ENCODE data around the gene TPO.
"Not testable (repeated sequence)": the region's sequence is repeated elsewhere in the genome, so short reads cannot be mapped to it uniquely, and the experiment has no call there.

Gene TPO

DNA sequence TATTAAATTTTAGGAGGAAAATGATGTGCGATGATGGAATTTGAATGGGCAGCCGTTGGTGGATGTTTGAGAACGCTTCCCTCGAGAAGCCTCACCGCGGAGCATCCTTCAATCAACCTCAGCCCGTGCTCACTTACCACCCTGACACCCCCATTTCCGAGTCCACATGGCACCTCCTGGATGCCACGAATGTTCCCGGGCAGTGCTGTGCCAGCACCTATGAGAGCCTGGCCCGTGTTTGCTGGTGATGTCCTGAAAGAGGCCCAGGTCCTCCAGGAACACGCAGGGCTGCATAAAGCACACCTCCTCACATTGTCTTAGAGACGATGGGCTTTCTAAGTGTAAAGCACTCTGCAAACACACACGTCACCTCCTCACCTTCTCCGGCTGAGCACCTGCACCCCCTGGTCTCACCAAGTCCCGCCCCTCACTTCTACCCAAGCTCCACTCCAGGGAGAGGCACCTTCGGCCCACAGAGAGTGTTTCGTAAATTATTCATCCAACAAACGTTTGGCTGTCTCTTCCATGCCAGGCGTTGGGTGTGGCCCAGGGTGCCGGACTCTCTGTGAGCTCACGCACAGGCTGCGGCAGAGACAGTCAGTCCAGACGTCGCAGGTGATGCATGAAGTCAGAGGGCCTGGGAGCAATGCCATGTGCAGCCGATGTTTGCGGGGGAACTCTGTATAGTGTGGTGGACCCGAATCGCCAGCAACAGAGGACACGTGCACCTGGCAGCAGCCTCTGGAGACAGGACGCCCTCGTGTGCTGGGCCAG lies 150.0 kb downstream of the TPO start:
- DNase-seq, result no peak

DNA sequence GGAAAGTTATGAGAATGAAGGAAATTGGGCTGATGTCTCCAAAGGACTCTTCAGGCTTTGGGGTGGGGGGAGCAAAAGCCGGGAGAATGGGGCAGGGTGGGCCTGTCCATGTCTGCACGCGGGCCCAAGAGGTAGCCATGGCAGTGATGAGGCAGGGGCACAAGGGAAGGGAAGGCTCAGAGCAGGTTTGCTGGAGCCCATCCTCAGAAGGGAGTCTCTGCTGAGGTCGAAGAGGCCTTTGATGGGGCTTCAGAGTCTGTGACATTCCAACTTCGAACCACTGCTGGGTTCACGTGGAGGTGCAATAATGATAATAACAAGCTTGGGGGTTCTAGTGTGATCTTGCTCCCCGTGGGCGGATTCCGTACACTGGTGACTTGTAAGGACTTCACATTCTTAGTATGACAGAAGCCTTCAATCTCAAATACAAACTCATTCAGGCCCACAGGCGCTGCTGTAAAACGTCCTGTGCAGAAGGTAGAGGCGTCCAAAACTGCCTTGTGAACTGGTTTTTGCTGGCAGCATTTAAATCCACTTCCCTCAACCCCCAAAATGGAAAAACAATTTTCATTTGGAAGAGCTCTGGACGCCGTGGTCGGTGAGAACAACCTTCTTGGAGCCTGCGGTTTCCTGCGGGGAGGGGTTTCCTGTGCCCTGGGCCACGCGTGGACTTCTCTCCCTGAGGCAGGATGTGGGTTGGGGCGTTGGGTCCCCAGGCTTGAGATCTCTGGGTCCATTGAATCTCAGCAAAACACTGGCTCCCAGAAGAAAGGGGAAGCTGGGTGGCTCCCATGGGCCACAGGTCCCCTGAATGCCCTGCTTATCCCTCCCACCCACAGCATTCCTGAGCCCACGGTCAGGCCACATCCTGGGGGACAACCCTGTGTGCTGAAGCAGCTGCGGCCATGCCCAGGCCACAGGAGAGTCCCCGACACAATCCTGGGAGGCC lies 151.0 kb downstream of the TPO start:
- no peak for DNase-seq

DNA sequence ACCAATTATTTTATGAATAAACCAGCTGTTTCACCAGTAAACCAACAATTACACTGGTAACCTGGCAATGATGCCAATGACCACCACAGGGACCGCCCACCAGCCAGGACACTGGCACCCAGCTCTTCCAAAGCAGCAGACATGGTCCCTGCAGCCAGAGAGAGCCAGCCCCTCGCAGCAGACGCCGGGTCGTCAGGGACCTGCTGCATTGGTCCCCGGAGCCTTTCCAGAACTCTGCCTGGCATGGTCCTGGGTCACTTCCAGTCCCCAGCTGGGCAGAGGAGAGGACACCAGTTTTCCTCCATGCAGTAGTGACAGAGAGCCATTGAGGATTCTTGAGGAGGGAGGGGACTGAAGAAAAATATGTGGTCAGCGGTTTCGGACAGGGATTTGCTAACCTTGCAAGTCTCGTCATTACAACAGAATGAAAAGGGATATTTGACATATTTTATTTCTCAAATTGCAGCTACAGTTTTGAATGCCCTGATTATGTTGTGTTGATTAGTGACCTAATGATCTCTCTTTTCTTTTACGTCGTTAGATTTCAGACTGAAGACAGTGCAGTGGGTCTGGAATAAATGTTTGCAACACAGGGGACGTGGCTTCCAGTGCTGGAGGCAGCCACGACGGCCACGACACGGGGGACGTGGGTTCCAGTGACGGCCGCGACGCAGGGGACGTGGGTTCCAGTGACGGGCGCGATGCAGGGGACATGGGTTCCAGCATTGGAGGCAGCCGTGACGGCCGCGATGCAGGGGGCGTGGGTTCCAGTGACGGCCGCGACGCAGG lies 154.5 kb downstream of the TPO start:
- DNase-seq, result no peak

DNA sequence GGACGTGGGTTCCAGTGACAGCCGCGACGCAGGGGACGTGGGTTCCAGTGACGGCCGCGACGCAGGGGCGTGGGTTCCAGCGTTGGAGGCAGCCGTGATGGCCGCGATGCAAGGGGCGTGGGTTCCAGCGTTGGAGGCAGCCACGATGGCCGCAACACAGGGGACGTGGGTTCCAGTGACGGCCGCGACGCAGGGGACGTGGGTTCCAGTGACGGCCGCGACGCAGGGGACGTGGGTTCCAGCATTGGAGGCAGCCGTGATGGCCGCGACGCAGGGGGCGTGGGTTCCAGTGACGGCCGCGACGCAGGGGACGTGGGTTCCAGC lies 155.0 kb downstream of the TPO start:
- not testable (repeated sequence) for DNase-seq

DNA sequence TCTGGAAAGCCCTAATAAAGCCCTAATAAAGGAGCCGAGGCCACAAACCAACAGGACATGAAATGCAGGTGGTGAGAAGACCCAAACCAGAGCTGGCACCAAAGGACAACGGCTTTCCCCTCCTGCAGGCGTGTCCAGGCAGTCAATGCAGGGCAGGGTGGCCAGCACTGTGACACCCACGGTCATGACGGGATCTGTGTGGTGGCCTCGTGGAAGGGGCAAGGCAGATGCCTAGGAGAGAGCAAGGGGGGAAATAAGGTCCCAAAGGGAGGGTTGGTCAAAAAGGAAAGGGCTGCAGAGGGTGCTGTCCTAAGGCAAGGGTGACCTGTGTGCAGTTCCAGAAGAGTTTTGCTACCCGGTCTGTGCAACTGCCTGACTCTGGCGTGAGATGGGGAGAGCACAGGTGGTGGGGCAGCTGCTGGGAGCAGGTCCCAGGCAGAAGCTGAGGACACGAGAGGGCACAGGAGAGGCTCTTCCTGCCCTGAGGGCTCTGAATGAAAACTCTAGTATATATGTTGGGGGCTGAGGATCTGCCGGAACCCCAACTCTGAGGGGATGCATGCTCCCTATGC lies 156.7 kb downstream of the TPO start:
- no peak for DNase-seq

DNA sequence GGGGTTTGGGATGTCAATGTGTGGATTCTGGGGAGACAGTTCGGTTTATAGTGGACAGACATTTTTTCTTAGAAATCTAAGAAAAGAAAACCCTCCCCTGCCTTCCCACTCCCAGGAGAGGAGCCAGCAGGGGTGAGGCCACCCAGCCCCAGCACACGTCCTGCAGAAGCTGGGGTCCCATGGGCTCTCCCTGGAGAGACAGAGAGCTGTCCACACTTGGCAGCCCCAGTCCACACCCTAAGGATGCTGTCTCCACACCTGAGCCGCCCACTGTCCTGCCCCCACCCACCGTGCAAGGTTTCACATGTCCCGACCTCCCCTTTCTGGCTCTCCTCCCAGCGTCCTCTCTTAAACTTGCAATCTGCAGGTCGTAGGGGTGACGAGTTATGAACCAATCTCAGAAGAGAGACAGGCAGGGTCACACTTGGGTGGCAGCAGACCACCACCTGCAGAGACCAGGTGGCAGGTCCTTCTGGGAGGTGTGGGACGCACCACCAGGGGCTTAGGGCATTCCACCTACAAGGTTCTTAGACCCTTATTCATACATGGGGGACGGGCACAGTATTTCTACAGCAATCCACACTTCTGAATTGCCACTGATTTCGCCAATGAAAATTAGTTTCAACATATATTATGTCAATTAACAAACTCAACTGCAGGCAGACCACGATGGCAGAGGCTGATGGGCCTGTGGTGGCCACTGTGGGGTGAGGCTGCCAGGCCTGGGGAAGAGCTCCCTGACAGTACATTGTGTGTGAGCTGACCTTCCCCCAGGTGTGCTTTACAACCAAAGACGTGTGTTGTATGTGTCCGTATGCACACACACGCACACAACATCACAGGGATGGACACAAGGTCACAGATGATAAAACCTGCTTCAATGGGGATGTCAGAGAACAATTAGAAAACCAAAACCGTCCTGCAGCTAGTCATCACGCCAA lies 158.5 kb downstream of the TPO start:
- no peak for DNase-seq

DNA sequence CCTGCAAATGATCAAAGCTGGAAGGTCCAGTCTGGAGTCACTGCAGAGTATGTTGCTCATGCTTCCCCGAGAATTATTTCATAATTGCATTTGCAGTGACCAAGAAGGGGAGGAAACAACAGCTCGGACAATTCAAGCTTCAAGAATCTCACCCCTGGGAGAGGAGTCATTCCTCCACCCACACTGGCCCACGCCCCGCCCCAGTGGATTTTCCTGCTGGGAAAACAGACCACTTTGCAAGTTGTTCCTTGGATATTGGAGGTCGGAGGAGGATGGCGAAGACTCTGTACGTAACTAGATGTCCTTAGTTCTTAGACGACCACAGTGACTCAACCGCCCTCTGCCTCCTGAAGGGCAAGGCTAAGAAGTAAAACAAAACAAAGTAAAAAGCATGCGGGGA lies 159.4 kb downstream of the TPO start:
- DNase-seq, result no peak

DNA sequence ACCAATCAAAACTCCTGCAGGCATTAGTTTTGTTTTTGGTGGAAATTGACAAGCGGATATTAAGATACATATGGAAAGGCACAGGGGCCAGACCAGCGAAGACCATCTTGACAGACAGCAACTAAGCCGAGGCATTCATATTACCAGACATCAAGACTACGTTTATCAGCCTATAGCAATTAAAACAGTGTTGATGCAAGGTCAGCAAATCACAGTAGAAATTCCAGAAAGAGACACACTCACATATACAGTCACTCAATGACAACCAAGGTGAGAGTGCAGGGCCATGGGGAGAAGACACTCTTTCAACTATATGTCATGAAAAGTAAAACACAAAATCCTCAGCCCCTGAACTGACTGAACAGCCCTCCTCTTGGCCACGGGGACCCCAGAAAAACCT lies 164.6 kb downstream of the TPO start:
- no peak for DNase-seq

DNA sequence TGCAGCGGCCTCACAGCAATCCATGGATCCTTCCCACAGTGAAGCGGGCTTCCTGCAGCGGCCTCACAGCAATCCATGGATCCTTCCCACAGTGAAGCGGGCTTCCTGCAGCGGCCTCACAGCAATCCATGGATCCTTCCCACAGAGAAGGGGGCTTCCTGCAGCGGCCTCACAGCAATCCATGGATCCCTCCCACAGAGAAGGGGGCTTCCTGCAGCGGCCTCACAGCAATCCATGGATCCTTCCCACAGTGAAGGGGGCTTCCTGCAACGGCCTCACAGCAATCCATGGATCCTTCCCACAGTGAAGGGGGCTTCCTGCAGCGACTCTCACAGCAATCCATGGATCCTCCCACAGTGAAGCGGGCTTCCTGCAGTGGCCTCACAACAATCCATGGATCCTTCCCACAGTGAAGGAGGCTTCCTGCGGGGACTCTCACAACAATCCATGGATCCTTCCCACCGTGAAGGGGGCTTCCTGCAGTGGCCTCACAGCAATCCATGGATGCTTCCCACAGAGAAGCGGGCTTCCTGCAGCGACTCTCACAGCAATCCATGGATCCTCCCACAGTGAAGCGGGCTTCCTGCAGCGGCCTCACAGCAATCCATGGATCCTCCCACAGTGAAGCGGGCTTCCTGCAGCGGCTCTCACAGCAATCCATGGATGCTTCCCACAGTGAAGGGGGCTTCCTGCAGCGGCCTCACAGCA lies 168.1 kb downstream of the TPO start:
- DNase-seq, result not testable (repeated sequence)

DNA sequence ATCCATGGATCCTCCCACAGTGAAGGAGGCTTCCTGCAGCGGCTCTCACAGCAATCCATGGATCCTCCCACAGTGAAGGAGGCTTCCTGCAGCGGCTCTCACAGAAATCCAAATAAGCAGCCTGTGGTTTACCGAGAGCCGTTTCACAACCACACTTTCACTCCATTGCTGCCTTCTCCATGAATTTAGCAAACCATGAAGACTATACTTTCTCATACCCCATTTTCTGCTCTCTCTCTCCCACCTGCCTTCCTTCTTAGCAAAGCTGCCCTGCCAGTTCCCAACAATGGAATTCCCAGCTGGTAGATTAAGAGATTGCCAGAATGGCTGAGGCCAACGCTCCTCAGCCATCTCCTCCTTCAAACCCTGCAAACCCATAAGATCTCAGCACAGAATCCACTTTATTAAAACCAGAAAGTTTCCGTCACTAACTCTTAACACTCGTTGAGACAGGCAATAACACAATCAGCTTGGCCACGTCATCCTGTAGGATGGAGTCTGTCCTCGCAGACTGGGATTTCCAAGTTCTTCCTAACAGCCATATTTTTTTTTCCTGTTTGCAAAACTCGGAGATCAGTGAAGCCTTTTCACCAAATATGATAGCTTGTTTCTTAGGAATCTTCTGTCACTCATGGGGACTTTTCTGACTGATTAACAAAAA lies 168.8 kb downstream of the TPO start:
- no peak for DNase-seq

DNA sequence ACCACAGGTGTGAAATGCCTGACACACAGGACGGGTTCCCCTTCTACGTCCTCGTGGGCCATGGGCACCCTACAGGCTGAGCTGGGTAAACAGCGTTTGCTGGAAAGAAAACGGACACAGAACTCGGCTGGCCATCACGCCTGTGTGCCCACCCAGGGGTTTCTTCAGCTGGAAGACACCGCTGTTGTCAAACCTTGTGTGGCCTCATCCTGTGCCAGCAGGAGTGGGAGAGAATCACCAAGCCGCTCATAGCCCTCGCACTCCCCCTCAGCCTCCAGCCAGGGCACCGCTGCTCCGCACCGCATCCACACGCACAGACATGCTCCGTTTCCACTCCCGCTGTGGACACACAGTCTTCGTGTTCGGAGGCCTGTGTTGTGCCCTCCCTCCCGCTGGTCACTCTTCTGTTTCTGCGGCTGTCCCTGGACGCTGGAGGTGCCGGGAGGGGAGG lies 169.7 kb downstream of the TPO start:
- DNase-seq, result no peak

DNA sequence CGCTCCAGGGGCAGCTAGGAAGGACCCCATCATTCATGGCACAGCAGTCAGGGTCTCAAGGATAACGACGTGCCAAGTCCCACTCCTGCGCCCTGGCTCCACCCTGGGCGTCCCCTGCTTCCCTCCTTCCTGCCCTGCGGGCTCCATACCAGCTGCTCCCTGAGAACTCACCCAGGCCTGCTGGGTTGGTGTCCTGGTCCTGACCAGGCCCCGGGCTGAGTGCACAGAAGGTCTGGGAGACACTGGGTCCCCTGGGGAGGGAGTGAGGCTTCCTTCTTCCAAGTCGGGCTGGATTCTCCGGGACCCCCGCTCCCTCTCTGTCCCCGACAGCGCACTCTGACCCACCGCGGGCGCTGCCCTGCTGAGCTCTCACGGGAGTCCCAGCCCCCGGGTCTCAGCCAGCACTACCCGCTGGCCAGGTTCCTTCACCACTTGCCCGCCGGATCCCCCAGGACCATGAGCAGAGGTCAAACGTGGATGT lies 170.8 kb downstream of the TPO start:
- DNase-seq, result no peak

DNA sequence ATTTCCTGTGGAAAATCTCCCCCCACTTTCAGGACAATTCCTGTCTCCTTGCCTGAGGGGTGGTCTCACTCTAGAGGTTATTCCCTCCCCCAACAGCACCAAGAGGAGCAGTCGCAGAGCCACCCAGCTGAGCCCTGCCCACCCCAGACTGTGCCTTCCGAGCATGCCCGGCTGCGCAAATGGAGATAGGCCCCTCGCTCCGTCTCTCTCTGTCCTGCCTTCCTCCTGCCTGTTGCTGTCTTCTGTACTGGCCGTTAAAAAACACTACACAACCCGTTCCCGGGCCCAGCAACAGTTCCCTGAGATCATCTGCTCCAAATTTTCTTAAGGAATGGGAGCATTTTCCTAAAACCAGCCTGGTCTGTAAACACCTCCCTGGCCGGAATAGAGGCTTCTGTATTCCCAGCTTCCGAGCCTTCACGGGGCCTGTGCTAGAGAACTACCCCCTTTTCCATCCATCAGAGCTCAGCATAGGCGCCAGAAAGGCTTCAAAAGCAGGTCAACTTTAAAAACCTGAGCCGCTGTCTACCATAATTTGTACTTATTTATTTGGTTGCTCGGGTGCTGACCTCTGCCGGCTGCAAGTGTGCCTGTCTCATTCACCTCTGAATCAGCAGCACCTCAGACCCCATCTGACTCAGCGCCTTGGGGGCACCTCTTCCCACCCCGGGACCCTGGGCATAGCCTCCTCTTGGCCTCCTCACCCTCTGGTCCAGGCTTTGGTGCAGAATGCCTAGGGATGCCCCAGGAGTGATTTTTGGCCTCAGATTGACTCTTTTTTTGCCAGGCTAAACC lies 171.6 kb downstream of the TPO start:
- DNase-seq, result no peak

DNA sequence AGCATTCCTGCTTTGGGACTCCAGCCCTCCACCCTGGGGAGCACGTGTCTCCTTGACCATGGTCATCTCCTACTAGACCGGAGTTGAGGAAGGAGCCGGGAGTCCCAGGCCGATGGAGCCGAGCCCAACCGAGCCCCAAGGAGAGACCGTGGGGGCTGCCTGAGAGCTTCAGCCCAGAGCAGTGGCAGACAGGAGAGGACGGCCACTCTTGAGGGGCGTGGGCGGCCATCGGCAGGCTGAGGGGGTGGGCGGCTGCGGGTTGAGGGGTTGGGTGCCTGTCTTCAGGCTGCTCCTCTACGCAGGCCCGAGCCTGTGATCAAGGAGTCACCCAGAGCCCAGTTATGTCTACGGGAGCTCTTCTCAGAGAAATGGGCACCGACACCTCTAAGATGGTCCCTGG lies 172.4 kb downstream of the TPO start:
- no peak for DNase-seq

DNA sequence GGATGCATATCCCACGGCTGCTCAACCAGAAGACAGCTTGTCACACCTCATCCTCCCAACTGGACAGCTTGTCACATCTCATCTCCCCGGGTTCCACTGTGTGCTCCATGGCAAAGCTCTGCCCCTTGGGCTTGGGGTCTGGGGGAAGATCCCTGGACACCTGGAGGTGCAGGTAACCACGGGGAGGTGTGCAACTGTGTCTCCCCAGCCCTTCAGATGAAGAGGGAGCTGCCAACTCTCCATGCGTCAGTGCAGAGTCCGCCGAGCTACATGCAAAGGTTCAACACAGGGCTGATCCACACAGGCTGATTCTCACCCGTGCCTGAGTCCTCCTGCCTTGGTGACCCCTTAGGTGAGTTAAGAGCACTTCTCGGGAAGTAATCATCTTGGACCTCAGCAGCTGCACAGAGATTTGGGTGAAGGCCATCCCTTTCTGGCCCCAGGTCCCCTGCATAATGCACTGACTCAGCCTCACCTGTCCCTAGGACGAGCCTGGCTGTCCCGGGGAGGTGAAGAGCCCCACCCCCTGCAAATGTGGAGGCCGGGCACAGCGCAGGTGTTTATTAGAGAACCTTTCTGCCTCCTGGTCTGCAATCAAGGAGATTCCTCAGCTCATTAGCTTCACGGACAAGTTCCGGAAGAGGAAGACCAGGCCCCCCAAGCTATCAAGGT lies 173.1 kb downstream of the TPO start:
- no peak for DNase-seq

DNA sequence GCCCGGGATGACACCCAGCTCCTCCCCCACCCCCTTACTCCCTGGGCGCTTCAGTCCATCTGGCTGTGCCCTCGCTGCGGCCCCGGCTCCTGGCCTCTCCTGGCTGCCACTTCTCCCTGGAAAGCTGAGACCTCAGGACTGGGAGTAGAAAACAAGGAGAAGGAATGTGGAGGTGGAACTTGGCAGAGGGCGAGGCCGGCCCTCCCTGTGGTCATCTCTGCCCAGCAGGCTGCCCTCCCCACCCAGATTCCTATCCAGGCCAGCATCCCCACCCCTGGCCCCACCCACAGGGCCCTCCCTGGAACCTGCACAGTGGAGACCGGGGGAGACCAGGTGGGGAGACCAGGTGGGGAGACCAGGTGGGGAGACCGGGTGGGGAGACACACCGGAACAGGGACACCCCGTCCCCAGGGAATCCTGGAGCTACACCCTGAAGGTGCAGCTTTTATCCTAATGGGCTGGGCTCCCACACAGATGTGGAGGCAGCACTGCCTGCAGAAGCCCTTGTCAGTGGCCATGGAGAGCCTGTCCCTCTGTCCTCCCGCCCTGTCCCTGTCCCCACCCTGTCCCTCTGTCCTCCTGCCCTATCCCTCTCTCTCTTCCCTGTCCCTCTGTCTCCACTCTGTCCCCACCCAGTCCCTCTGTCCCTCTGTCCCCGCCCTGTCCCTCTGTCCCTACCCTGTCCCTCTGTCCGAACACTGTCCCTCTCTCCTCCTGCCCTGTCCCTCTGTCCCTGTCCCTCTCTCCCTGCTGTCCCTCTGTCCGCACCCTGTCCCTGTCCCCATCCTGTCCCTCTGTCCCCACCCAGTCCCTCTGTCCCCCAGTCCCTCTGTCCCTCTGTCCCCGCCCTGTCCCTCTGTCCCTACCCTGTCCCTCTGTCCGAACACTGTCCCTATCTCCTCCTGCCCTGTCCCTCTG lies 173.9 kb downstream of the TPO start:
- no peak for DNase-seq

DNA sequence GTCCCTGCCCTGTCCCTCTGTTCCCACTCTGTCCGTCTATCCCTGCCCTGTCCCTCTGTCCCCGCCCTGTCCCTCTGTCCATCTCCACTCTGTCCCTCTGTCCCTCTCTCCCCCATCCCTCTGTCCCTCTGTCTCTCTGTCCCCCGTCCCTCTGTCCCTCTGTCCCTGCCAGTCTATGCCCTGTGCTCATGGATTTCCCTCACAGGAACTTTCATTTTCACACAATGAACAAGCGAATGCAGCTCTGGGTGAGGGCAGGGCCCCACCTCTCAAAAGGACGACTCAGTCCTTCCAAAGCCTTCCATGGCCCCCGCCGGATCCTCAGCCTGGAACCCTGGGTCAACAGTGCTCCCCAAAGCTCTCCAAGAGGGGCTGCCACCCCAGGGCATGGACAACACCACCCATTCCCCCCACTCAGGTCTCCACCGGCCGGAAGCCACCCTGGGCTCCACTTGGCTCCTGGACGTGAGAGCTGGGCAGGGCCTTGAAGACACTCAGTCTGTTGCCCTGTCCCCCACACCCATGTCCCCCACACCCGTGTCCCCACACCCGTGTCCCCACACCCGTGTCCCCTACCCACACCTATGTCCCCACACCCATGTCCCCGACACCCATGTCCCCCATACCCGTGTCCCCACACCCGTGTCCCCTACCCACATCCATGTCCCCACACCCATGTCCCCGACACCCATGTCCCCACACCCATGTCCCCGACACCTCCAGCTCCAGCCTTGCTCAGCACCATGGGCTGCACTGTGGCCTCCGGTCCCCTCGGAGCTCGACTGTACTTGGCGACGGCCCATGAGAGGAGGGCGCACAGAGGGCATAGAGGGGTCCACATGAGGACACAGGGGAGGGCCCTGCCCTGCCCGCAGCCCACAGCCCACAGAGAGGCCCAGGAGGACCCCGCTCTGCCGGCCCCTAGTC lies 175.1 kb downstream of the TPO start:
- DNase-seq, result no peak

Data from stimulated activated CD4-positive, alpha-beta T cell treated with anti-CD3 and anti-CD28 coated beads, Interleukin-4, amount 100 ng/mL, for 1 hour (primary cell).